HL-60 (cell line): ENCODE results near the gene FAM184B.

Experiments used
- GABPA ChIP-seq: IDR thresholded peaks from 2 replicates; pipeline ENCODE4 v1.6.1; 2012; ENCODE audit warnings: low read depth
- POLR2AphosphoS5 ChIP-seq: IDR thresholded peaks from 2 replicates; pipeline ENCODE4 v1.6.1; 2012; ENCODE audit warnings: low read depth
- REST ChIP-seq: IDR thresholded peaks from 2 replicates; pipeline ENCODE4 v1.6.1; 2012; ENCODE audit warnings: low read depth; ENCODE audit not compliant: insufficient replicate concordance
- SPI1 ChIP-seq: IDR thresholded peaks from 2 replicates; pipeline ENCODE4 v1.6.1; 2012; ENCODE audit warnings: low read depth, mild to moderate bottlenecking, borderline replicate concordance
- TF ChIP-seq, protein P1 (sequence below): IDR thresholded peaks from one replicate; pipeline ENCODE4 v1.5.1; 2011; ENCODE audit warnings: low read length, control low read depth, inconsistent platforms; ENCODE audit not compliant: insufficient read depth

GRCh38 chr4:17817027-17817426 is 35.6 kb upstream of the FAM184B start:
- TF ChIP-seq, protein P1, sequence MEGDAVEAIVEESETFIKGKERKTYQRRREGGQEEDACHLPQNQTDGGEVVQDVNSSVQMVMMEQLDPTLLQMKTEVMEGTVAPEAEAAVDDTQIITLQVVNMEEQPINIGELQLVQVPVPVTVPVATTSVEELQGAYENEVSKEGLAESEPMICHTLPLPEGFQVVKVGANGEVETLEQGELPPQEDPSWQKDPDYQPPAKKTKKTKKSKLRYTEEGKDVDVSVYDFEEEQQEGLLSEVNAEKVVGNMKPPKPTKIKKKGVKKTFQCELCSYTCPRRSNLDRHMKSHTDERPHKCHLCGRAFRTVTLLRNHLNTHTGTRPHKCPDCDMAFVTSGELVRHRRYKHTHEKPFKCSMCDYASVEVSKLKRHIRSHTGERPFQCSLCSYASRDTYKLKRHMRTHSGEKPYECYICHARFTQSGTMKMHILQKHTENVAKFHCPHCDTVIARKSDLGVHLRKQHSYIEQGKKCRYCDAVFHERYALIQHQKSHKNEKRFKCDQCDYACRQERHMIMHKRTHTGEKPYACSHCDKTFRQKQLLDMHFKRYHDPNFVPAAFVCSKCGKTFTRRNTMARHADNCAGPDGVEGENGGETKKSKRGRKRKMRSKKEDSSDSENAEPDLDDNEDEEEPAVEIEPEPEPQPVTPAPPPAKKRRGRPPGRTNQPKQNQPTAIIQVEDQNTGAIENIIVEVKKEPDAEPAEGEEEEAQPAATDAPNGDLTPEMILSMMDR, result peak; percentile 26
- TF ChIP-seq GABPA (no peak), REST (no peak), POLR2AphosphoS5 (no peak), SPI1 (no peak)
